Measurements from ENCODE around the gene TMEM42.
"Not testable (repeated sequence)": the region's sequence is repeated elsewhere in the genome, so short reads cannot be mapped to it uniquely, and the experiment has no call there.

TMEM42 gene

GRCh38 chr3:44861412-44862225, at the start of gene TMEM42:
TMEM42 (plus strand) TSS chr3:44861912; CDS start chr3:44861925, 13 bp downstream.
- peak; percentile 77 to 90 (median 83) for DNase-seq

DNA sequence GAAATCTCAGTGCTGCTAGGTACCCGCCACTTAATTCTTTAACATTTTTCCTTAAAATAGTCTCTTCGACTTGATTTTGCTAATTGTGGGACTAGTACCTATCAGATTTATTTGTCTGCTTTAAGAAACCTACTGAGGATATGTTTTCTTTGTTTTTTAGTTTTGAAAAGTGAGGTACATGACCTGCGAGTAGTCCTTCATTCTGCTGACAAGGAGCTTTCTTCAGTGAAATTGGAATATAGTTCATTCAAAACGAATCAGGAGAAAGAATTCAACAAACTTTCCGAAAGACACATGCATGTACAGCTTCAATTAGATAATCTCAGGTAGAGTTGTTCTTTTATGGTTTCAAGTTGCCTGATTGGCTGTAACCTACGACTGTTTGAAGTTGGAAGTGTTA, 47.0 kb upstream of the TMEM42 start:
- DNase-seq: no peak

GRCh38 chr3:44816334-44816733, 45.4 kb upstream of the TMEM42 start:
- DNase-seq: not testable (repeated sequence)

- not testable (repeated sequence) for DNase-seq
These were observed 40.5 kb upstream of the TMEM42 start for GRCh38 chr3:44821206-44821605.

GRCh38 chr3:44825264-44825925, 36.3 kb upstream of the TMEM42 start:
- DNase-seq: no peak

- no peak for DNase-seq
These were observed 34.5 kb upstream of the TMEM42 start for GRCh38 chr3:44827196-44827595.

- DNase-seq: no peak
These were observed 30.5 kb upstream of the TMEM42 start for GRCh38 chr3:44831232-44831631.

DNA sequence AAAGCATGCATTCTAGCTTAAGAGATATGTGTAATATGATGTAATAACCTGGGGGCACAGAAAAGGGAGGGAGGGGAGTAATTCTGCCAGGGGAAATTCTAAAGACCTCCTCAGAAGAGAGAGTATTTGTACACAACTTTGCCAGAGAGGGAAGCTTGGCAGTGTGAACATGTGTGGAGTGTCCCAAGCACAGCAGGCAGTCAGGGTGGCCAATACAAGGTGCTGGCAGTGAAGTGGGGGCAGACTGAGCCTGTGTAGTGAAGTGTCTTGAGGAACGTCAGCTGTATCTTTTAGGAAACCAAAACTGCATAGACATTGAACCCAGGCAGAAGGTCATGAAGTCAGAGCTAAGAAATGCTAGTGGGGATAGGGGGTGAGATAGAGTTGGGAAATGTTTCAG, 29.7 kb upstream of the TMEM42 start:
- DNase-seq: no peak

- DNase-seq: no peak
These were observed 28.7 kb upstream of the TMEM42 start for GRCh38 chr3:44832965-44833364.

- no peak for DNase-seq
These were observed 28.3 kb upstream of the TMEM42 start for GRCh38 chr3:44833394-44833793.

DNA sequence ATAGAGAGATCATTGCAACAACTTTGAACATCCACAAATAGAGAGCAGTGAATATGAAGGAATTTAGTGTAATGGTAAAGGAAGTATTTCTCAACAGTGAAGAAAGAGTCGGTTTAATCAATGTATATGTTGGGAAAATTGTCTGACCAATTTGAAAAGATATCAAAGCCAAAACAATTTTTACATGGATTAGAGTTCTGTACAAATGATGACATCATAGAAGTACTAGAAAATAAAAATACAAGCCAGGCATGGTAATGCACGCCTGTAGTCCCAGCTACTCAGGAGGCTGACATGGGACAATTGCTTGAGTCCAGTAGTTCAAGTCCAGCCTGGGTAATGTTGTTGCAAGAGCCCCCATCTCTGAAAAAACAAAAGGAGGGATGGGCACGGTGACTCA, 26.0 kb upstream of the TMEM42 start:
- no peak for DNase-seq

DNA sequence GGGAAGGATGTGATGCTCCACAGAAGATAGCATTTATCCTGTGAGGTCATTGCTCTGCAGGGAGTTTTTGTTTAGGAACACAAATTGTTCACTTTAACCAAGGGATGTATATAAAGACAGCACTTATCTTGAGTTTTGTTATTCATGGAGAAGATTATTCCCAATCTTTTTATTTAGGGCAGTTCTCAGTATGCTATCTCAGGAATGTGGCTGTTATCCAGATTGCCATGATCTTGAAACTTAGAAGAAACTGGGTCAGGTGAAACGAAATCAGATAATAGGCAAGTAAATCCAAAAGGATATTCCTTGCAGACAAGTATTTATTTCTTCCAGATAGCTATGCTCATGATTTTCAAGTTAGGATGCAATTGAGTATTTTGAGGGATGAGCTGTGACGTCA, 19.3 kb upstream of the TMEM42 start:
- no peak for DNase-seq

GRCh38 chr3:44845528-44846520, 15.9 kb upstream of the TMEM42 start:
- no peak for DNase-seq

DNA sequence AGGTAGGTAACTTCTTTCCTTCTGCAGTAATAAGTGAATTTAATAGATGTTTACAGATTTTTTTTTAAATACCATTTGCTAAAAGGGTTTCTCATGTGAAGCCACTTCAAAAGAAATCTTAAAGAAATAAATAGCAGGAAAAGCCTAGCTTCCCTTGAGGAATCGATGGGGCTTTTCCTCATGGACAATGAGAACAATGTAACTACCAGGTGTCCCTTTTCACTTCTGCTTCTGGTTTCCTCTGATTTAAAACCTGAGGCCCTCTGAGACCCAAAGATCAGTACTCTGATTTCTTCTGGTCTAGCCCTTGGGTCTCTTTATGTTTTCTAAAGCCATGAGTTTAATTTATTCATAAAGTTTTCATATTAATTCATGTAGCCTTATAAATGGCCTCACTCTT, 13.1 kb upstream of the TMEM42 start:
- no peak for DNase-seq

- DNase-seq: not testable (repeated sequence)
These were observed 5.0 kb upstream of the TMEM42 start for GRCh38 chr3:44856663-44857062.

DNA sequence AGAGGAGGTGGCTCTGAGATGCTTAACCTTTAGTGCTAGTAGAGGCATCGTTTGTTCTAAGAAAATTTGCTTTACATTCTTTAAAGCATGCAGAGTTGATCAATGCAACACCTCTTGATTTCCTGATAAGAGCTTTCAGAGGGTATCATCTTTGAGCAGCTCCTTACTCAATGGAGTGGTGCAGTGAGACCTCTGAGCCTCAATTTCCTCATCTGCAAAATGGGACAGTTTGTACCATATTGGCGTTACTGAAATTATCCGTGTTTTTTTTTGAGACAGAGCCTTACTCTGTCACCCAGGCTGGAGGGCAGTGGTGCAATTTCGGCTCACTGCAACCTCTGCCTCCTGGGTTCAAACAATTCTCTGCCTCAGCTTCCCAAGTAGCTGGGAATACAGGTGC, 1.6 kb upstream of the TMEM42 start:
- no peak for DNase-seq

GRCh38 chr3:44862226-44862637, 520 bp downstream of the TMEM42 start:
- DNase-seq: peak; percentile 4 to 57 (median 46)

DNA sequence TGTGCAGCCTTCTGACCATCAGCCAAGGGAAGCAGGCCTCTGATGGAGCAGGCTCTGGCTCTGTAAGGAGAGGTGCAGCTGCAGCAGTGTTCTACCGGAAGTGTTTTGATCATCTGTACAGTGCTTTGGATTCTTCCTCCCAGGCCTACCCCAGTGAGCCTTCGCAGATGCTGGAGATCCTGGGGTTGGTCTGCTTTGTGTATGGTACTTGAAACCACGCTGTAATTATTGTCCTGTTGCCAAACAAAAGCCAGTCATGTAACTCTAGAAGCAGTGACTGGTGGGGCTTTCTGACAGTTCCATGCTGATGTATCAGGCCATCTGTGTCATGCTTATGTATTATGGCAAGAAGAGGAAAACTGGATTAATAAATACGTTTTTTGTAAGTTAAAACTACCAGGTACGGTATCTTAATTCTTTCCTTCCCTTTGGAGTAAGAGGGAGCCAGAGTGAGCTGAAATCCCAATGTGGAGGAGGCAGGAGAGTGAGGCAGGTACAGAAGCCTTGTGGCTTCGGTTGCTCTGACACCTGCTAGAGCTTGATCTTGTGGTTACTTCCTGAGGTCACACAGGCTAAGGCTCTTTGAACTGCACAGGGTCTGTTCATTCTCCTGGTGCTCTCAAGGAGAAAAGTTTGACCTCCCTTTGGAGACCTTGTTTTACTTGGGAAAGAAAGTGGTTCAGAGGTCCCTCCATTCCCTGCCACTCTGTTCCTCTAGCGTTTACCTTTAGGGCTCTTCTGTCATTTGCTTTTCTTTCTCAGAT, 3.7 kb downstream of the TMEM42 start:
- peak; percentile 14 to 91 (median 62) for DNase-seq

GRCh38 chr3:44867421-44868111, 5.9 kb downstream of the TMEM42 start:
- DNase-seq: no peak

DNA sequence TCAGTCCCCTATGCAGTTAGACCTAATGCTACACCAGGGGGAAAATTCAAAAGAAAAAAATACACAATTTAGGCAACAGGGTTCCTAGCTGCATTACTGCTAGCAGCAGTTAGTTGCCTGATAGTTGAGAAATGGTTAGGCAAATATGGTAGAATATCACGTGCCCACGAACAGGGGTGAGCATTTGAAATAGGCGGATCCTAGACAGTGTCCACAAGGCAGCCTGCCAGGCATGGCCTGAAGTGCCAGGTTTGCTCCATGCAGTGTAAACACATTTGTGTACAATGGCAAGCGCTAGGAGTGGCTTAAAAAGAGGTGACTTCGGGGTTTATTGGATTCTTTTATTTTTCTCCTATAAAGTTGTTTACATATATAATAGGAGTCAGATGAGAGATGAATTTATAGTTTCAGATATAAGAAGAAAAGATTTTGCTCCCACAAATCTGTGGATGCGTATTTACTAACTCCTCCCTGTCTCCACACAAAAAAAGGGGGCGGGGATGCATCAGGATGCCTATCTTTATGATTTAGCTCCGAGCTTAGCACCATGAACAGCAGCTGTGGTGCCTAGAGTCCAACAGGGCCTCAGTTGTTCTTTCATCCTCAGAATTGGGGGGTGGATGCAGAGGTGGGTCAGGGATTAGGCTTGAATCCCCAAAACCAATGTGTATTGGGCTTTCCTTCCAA, 8.8 kb downstream of the TMEM42 start:
- peak in 2 of 3 experiments; percentile 15 to 56 for DNase-seq

DNA sequence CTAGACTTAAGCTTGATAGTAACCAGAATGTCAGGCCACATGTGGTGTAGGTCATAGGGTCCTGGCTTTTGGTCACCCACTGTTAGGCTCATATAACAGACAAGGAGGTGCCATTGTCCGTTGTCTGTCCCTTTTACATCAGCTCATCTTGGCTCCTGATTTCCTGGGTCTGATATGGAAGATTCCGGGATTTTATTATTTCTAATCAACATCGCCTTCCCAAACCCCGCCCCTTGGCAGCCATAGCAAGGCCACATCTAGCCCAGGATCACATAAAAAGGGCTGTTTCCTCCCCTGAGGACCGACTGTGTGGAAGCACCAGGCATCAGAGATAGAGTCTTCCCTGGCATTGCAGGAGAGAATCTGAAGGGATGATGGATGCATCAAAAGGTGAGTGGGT, 12.6 kb downstream of the TMEM42 start, which contains the start of gene TGM4:
TSS of gene TGM4 (plus strand) at position 301 of the 400 bp plus-strand sequence. CDS start at position 372, 71 bp downstream.
- no peak for DNase-seq

Data from NCI-H1417 (cell line).